Fibroblast of villous mesenchyme (primary cell): Measurements from ENCODE around the gene USP48. TPM values are rescaled to one million over a fixed set of nuclear protein-coding genes. Genes with fewer than 3 reads are reported as not detected.
"Not testable (repeated sequence)": the region's sequence is repeated elsewhere in the genome, so short reads cannot be mapped to it uniquely, and the experiment has no call there.

Experiments
- DNase-seq: peaks from one replicate; pipeline ENCODE4 v3.0.0-alpha.2; 2010; ENCODE audit warnings: low read depth
- H3K4me3 ChIP-seq: 2 replicates; pipeline ENCODE4 v1.5.1; 2011; ENCODE audit warnings: low read depth, mild to moderate bottlenecking, low read length
- CTCF ChIP-seq: IDR thresholded peaks from 2 replicates; pipeline ENCODE4 v1.5.1; 2012; ENCODE audit warnings: low read depth, mild to moderate bottlenecking, low read length; ENCODE audit not compliant: insufficient read depth
- total RNA-seq: library from RNA; depleted of rRNA; stranded (reverse); fragments of >200 nt; gene quantifications from 2 replicates; pipeline ENCODE4 v1.2.3, GENCODE V29; 2012

USP48 gene
- total RNA-seq, 1 donor = 52.2 TPM

GRCh38 chr1:21794656-21795055 is 11.7 kb upstream of the USP48 start:
- no peak overlapping the region for H3K4me3 ChIP-seq
- no peak for TF ChIP-seq CTCF
- DNase-seq = no peak

GRCh38 chr1:21793104-21793503 is 10.2 kb upstream of the USP48 start:
- no peak overlapping the region for H3K4me3 ChIP-seq
- no peak for TF ChIP-seq CTCF
- DNase-seq = no peak

GRCh38 chr1:21786640-21787039 is 3.7 kb upstream of the USP48 start:
- no peak overlapping the region for H3K4me3 ChIP-seq
- no peak for DNase-seq
- TF ChIP-seq CTCF = no peak

GRCh38 chr1:21785764-21786163 is 2.8 kb upstream of the USP48 start:
- DNase-seq, H3K4me3 ChIP-seq: not testable (repeated sequence)

GRCh38 chr1:21783679-21784603 is 992 bp upstream of the USP48 start:
- H3K4me3 ChIP-seq = peak overlapping the region; percentile 96
- no peak for TF ChIP-seq CTCF
- DNase-seq = peak; percentile 98

GRCh38 chr1:21782349-21782867 is 541 bp downstream of the USP48 start:
- peak; percentile 68 for DNase-seq
- peak; percentile 21 for TF ChIP-seq CTCF
- H3K4me3 ChIP-seq = peak overlapping the region; percentile 96

GRCh38 chr1:21781815-21782348 is 1.1 kb downstream of the USP48 start:
- H3K4me3 ChIP-seq = peak overlapping the region; percentile 96
- no peak for TF ChIP-seq CTCF
- peak; percentile 68 for DNase-seq
